Measurements from ENCODE around the gene ARMH2. TPM values are rescaled to one million over a fixed set of nuclear protein-coding genes. Genes with fewer than 3 reads are reported as not detected.

The ARMH2 gene
- total RNA-seq, 2 donors from 2014 or later: not detected

DNA sequence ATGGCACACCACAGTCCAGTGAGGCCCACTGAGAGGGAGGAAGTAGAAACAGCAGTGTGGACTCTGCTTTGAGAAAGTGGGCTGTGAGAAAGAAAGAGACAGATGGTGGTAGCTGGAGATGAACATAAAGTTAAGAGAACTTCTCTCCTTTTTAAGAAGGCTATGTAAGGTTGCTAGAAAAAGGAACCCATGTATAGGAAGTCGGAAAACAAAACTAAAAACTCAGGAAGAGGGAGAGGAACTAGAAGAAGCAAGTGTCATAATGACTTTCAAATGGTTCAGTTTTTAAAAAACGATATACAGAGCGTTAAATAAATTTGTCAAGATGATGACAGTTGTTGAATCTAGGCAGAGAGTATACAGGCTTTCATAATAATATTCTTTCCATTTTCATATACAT, 49.4 kb downstream of the ARMH2 start:
- DNase-seq (ENCODE audit: low spot score) (no peak), ATAC-seq (ENCODE audit: insufficient number of reproducible peaks, low FRiP score, low read depth) (no peak)
- Histone ChIP-seq H3K27ac (no peak overlapping the region), H3K36me3 (no peaks in the 10 kb centered on the region), H3K27me3 (replicated peaks; ENCODE audit: insufficient read depth) (no peaks in the 10 kb centered on the region), H3K4me1 (ENCODE audit: control insufficient read depth in 1 of 2, low read depth in 2 of 2) (no peaks in the 10 kb centered on the region), H3K9me3 (no peaks in the 10 kb centered on the region), H3K4me3 (no peak overlapping the region)
- no peak for TF ChIP-seq CTCF (IDR thresholded peaks at IDR 0.05)

Other genes starting within 250 kb of the ARMH2 start
- gene KIAA0319, start 152.7 kb downstream of the ARMH2 start, total RNA-seq: not detected
- gene TDP2, start 132.0 kb downstream of the ARMH2 start, total RNA-seq: 10 to 100 TPM; 31.1 to 40.3 TPM
- 1 to 10 TPM; 2.5 to 5.8 TPM for gene ACOT13, start 131.8 kb downstream of the ARMH2 start, total RNA-seq
- 10 to 100 TPM; 37.6 to 72.2 TPM for gene C6orf62, start 79.8 kb downstream of the ARMH2 start, total RNA-seq
- gene GMNN, start 24.0 kb downstream of the ARMH2 start, total RNA-seq: 1 to 10 TPM; 5.4 to 6.8 TPM
- gene RIPOR2, start 137.0 kb upstream of the ARMH2 start, total RNA-seq: 1 to 10 TPM; 6.0 to 9.9 TPM

All from thoracic aorta (tissue), 2 donors.